Testis (tissue), 2 donors: ENCODE measurements around the gene ZC3H7A.

Source experiments
- CTCF ChIP-seq, 3 experiments: fragments of 450-650 bp in 2 of 3; fragments of 200-600 bp in 1 of 3; sonication (generic) in 1 of 3; IDR thresholded peaks; one replicate each; pipeline ENCODE4 v1.5.1; 2016 to 2019; ENCODE audit warnings: antibody characterized with exemption in 3 of 3, mild to moderate bottlenecking in 2 of 3, moderate library complexity in 1 of 3
- POLR2A ChIP-seq: fragments of 450-650 bp; IDR thresholded peaks from one replicate; pipeline ENCODE4 v1.6.1; 2017; ENCODE audit warnings: antibody characterized with exemption, mild to moderate bottlenecking, moderate library complexity

GRCh38 chr16:11719762-11720161 is 77.3 kb downstream of the ZC3H7A start:
- TF ChIP-seq CTCF (IDR thresholded peaks at IDR 0.05): no peak
- no peak for TF ChIP-seq POLR2A
